ENCODE results near the gene SCNN1G. TPM values are rescaled to one million over a fixed set of nuclear protein-coding genes. Genes with fewer than 3 reads are reported as not detected.
A peak's percentile ranks its signal among the peaks of the same experiment; 100 is the strongest.

The SCNN1G gene
- total and polyA plus RNA-seq, 2 of the 13 experiments (the other 11 are each of a cell fraction or from before 2014, with no cell fraction given): not detected

GRCh38 chr16:23225109-23225508 is 42.6 kb downstream of the SCNN1G start (continued):
- TF ChIP-seq GPBP1L1 (CRISPR knock-in tag; IDR thresholded peaks at IDR 0.05) (no peak), SMAD3 (CRISPR knock-in tag; IDR thresholded peaks at IDR 0.05) (no peak), ZBTB40 (IDR thresholded peaks at IDR 0.05) (peak; percentile 19; the same call in 1 of the 2 replicates), ZBTB40 (CRISPR knock-in tag; IDR thresholded peaks at IDR 0.05) (no peak), FLYWCH1 (CRISPR knock-in tag; IDR thresholded peaks at IDR 0.05) (no peak), MAZ (IDR thresholded peaks at IDR 0.05; ENCODE audit: borderline replicate concordance, low read depth, low read length) (no peak), MAZ (CRISPR knock-in tag; IDR thresholded peaks at IDR 0.05; ENCODE audit: low read depth) (no peak), ZNF414 (CRISPR knock-in tag; IDR thresholded peaks at IDR 0.05) (no peak), ZNF704 (CRISPR knock-in tag; IDR thresholded peaks at IDR 0.05; ENCODE audit: borderline replicate concordance) (no peak), RAD21 (CRISPR knock-in tag; IDR thresholded peaks at IDR 0.05) (no peak), ATF6 (CRISPR knock-in tag; conservative IDR thresholded peaks at IDR 0.05) (no peak), TRIM22 (IDR thresholded peaks at IDR 0.05) (0 out of 2 replicates have a peak, but pooled peaks have one; percentile 61), NR3C1 (CRISPR knock-in tag; IDR thresholded peaks at IDR 0.05) (no peak)

All from HepG2 (cell line).